HG02840 (cell line): ENCODE results near the gene ACSM6.
"Not testable (repeated sequence)": the region's sequence is repeated elsewhere in the genome, so short reads cannot be mapped to it uniquely, and the experiment has no call there.

Experiments
- ATAC-seq: cut with Tn5 transposase; IDR thresholded peaks from one replicate; pipeline ENCODE4 v1.9.1; 2021; ENCODE audit warnings: mild to moderate bottlenecking, moderate library complexity, moderate number of reproducible peaks; ENCODE audit not compliant: unreplicated experiment, low FRiP score

The ACSM6 gene

GRCh38 chr10:95193944-95194343 lies at the start of gene ACSM6:
TSS of gene ACSM6 (plus strand) at chr10:95194238. CDS start at chr10:95194486, 248 bp downstream.
- no peak for ATAC-seq

DNA sequence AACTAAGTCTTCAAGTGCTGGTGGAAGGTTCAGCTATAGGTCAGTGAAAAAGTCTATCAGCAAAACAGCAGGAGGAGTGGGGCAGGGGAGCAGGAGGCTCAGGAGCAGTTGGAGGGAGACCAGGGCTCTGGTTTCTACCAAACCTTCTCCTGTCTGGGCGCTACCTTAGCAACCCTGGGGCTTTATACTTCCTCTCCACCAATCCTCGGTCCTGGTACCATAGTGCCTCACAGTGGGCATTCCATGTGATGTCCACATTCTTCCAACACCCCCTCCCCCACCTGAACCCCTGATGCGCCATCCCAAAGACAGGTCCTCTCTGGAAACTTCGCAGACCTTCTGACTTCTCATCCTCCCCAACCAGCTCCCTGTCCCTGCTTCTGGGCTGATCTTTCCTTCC lies 25.3 kb upstream of the ACSM6 start:
- no peak for ATAC-seq

DNA sequence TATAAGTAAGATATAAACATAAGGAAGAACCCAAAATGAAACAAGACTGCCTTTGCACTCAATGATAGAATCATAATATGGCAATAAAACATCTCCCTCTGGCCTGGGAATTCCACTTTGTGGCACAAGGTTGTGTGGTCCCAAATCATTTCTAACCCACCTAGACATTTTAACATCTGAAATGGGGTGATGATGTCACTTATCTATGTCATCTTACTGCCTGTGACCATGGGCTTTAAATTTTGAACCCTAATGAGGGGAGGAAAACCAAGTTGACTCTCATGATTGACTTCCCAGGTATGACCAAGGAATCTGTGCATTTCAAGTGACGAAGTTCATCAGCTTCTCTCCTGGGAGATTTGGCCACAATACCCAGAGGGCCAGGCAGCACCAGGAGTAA lies 24.5 kb upstream of the ACSM6 start:
- ATAC-seq: no peak

- ATAC-seq: no peak
Measured at GRCh38 chr10:95170790-95171189, 23.2 kb upstream of the ACSM6 start.

GRCh38 chr10:95171336-95171735 lies 22.7 kb upstream of the ACSM6 start:
- ATAC-seq: no peak

DNA sequence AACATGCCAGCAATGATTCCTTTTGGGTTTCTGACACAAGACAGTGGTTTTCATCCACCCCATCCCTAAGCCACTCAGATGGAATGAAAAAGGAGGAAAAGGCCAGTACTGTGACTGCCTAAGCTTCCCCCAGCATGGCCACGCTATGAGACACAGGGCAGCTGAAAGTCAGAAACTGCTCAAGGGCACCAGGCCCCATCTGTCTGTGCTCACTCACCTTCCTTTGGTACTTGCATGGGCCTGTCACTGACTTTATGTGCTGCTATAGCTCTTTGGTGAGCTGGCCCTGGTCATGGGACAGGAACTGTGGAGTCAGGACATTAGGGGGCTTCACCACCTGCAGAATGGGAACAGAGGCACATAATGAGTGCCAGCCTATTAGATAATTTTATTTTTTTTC lies 21.2 kb upstream of the ACSM6 start:
- no peak for ATAC-seq

GRCh38 chr10:95176101-95176500 lies 17.9 kb upstream of the ACSM6 start:
- ATAC-seq: no peak

DNA sequence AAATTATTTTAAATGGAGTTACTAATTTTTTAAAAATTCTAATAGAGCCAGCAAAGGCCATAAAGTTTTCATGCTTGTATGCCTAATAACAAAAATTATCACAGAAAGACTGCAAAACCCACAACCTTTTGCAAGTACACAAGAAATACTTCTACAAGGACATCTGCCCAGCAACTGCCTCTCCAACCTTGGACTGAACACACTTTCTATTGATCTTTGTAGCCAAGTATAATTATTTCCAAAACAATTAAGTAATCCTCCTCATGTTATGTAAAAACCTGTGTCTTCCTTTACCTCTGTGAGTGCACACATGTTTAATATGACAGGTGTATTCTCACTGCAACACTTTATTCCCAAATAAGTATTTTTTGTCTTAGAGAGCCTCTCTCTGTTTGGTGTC lies 16.6 kb upstream of the ACSM6 start:
- no peak for ATAC-seq

DNA sequence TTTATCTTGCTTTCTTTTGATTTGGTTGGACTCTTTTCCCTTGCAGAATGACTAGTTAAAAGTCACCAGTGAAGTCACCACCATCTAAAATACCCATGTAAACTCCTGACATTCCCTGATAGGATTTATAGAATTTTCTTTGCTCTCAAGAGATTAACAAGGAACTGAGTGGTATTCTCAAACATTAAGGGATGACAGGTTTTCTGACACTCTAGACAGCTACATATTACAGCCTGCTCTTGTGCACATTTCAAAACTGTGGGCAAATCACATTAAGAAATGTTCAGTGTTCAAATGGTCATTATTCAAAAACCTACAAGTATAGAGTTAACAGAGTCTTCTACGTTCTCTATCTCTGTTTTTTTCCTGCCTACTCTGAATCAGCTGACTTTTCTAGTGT lies 15.8 kb upstream of the ACSM6 start:
- ATAC-seq: no peak

DNA sequence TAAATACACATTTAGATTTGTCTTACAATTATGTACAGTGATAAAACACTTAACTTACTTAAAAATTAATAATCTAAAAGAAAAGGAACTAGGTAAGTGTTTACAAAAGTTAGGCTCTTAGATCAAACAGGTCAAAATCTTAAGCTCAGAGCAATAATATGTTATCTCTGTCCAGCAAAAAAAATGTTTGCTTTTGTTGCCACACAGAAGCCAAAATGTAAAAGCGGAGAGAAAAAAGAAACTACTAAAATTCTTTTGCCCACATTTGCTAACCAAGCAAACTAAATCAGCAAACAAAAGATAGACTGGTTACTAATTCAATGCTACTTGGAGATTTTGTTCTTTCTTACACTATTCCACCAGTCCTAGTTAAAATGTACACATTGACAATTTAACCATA lies 15.2 kb upstream of the ACSM6 start:
- ATAC-seq: no peak

DNA sequence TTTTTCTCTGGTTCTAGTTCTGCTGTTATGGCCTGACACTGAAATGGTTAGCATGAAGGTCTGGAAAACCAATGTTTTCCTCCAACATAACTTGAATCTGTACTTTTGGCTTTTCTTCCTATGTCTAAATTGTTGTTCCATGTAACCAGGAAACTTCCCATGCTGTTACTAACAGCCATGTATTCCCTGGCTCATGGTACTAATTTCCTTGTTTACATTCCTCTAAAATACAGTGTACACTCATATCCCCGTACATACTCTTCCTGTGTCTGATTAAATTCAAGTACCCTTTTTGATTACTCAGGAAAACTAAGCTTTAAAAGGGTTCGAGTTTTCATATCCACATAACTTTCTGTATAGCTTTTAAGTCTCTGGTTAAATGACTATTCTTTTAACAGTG lies 12.3 kb upstream of the ACSM6 start:
- ATAC-seq: no peak

DNA sequence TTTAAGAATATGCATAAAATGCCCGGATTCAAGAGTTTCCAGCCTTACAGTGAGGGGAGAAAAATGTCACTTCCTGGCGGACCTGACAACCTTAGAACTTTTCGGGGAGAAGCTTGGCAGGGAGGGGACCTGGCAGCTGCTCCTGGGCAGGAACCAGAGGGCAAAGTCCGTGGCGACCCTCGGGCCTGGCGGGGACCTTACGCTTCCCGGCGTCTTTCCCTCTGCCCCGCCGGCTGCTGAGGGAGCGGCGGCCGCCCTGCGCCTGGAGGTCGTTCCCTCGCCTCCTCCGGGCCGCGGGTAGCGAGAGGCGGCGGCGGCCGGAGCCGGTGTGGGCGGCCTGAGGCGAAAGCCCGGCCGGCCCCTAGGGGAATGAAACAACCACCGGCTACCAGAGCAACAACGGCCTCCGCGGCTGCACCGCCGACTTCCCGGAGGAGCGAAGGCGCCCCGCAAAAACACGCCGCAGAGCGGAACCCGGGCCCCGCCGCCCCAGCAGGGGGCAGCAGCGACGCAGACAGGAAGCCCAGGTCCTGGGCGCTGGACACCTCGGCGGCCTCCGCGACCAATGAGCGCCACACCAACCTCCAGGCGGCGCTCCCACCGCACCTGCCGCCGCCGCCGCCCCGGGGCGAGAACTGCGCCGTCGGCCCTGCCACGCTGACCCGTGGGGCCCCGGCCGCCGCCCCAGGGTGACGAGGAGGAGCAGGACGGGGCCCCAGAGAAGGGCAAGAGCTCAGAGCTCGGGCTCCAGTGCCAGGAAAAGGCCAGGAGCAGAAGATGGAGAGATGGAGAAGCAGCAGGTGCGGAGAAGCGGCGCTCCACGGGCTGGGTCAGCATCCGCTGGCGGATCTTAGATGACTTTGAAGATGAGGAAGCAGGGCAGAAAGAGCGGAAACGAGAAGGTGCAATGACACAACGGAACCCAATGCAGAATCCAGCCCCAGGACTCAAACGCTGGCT lies 10.5 kb upstream of the ACSM6 start:
- ATAC-seq: peak; percentile 91

- no peak for ATAC-seq
Measured at GRCh38 chr10:95187617-95188016, 6.4 kb upstream of the ACSM6 start.

GRCh38 chr10:95188593-95188992 lies 5.4 kb upstream of the ACSM6 start:
- no peak for ATAC-seq

- ATAC-seq: no peak
Measured at GRCh38 chr10:95196046-95196445, 2.0 kb downstream of the ACSM6 start.

GRCh38 chr10:95201736-95202135 lies 7.7 kb downstream of the ACSM6 start:
- no peak for ATAC-seq

GRCh38 chr10:95202865-95203264 lies 8.8 kb downstream of the ACSM6 start:
- ATAC-seq: not testable (repeated sequence)

DNA sequence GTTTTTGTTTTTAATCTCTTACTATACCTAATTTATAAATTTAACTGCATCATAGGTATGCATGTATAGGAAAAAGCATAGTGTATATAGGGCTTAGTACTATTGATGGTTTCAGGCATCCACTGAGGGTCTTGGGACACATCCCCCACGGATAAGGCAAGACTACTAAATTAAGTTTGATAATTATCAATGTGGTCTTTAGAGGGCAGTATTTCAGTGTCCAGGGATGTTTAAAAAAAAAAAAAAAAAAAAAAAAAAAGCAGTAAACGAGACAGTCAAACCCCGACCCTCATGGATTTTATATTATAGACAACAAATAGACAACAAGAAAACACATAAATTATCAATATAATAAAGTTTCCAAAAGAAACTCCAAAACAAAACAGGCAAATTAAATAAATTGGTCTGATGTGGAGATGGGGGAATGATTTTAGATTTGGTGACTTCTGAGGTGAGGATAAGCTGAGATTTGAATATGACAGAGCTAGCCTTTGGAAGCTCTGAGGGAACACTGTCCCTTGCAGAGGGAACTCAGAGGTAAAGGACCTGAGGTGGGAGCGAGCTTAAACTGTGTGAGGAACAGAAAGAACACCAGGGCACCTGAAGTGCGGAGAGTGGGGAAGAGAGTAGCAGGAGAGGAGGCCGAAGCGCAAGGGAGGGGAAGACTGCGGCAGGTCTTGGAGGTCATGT lies 14.8 kb downstream of the ACSM6 start:
- no peak for ATAC-seq

DNA sequence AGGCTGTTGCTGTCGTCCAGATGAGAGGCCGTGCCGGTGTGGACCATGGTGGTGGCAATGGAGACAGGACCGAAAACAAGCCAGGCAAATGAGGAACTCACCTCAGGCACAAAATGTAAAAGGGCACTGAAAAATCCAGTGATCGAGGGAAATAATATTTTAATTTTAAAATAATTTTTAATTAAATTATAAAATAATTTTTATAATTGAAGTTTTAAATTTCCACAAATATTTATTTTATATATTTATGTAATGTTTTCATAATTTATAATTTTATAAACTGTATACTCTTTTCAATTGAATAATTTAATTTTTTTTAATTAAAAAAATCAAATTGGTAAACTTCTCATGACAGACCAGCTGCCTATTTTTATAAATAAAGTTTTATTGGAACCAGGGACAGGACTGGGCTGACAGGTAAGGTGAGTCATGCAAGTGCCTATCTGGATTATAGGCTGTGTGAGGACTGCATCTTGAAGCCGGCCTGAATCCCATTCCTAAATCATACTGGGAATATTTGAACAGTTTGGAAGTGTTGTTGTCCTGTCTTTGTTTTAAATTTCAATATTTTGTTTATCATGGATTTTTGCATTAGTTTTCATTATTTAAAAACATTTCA lies 15.6 kb downstream of the ACSM6 start:
- no peak for ATAC-seq

DNA sequence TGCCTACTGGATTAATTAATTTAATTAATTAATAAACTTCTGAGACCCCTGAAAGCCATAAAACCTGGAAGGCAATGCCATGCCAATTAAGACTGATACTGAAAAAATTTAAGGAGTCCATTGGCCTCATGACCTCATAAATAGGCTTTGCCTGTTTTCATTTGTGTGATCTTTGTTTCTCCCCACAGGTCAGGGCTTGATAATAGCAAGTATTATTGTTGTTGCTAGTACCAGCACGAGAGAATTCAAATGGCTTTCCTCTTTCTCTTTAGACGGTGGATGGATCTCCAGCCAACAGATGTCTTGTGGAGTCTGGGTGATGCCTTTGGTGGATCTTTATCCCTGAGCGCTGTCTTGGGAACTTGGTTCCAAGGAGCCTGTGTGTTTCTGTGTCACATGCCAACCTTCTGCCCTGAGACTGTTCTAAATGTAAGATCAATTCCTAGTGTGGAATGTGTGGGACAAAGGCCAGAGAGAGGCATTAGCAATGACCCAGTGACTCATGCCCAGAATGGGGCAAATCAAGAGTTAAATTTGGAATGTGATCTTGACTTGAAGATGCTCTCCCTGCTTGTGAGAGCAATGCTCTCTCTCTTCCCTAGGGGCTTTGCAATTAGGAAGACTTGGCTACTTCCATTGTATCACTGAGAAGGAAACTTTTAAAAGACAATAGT lies 17.7 kb downstream of the ACSM6 start:
- ATAC-seq: no peak

DNA sequence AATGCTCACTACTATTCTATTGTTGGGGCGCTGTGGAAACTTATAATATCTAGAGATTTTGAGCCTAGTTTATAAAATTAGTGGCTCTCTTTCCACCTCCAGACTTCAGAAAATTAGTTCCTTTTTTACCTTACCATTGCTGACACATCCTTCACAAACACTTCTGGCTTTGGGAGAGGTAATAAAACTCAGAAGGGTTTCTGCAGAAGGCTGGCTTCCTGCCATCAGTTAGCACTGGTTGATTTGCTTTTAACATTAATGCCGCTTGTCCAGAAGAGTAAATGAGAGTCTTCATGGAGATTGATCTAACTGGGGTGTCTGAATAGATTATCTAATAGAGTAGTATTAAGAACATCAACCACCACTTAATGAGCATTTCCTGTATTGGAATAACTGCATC lies 20.3 kb downstream of the ACSM6 start:
- no peak for ATAC-seq
